HepG2 (cell line): ENCODE results near the gene DOCK1.

ENCODE experiments used
- DPF2 ChIP-seq: sonication (generic); formaldehyde crosslinking; IDR thresholded peaks from 2 replicates; pipeline ENCODE4 v1.4.0; 2020; ENCODE audit warnings: mild to moderate bottlenecking, low read depth, missing genetic modification reagents, borderline replicate concordance
- ETV6 ChIP-seq: sonication (generic); formaldehyde crosslinking; conservative IDR thresholded peaks from 2 replicates; pipeline ENCODE4 v1.4.0; 2020; ENCODE audit warnings: missing genetic modification reagents
- JUND ChIP-seq: sonication (generic); formaldehyde crosslinking; IDR thresholded peaks from 2 replicates; pipeline ENCODE4 v1.8.0; 2022; ENCODE audit warnings: mild to moderate bottlenecking, missing genetic modification reagents
- MYNN ChIP-seq: sonication (generic); formaldehyde crosslinking; IDR thresholded peaks from 2 replicates; pipeline ENCODE4 v1.4.0; 2020; ENCODE audit warnings: mild to moderate bottlenecking, low read depth, missing genetic modification reagents
- POLR2A ChIP-seq, 2 experiments: IDR thresholded peaks; 2 replicates each; pipeline ENCODE4 v1.6.1; 2011; ENCODE audit warnings: low read depth in 2 of 2, low read length in 2 of 2, mild to moderate bottlenecking in 1 of 2, moderate library complexity in 1 of 2; ENCODE audit not compliant: insufficient read depth in 1 of 2
- POLR2G ChIP-seq: fragments of 200-400 bp; formaldehyde crosslinking; IDR thresholded peaks from 2 replicates; pipeline ENCODE4 v1.6.1; 2018; ENCODE audit warnings: mild to moderate bottlenecking, low read depth, low read length, moderate library complexity
- PTBP1 ChIP-seq: fragments of 200-400 bp; formaldehyde crosslinking; IDR thresholded peaks from 2 replicates; pipeline ENCODE4 v1.6.1; 2018; ENCODE audit warnings: low read length, low read depth; ENCODE audit not compliant: poor library complexity, severe bottlenecking
- XRCC5 ChIP-seq: fragments of 200-400 bp; formaldehyde crosslinking; optimal IDR thresholded peaks from 2 replicates; pipeline ENCODE3; 2017; ENCODE audit warnings: mild to moderate bottlenecking, low read length
- ZEB1 ChIP-seq: IDR thresholded peaks from 2 replicates; pipeline ENCODE4 v1.6.1; 2012; ENCODE audit warnings: mild to moderate bottlenecking, low read depth, inconsistent platforms; ENCODE audit not compliant: insufficient replicate concordance
- ZNF670 ChIP-seq: sonication (generic); formaldehyde crosslinking; IDR thresholded peaks from 2 replicates; pipeline ENCODE4 v1.8.0; 2022; ENCODE audit warnings: mild to moderate bottlenecking, missing genetic modification reagents, borderline replicate concordance
- TF ChIP-seq, protein P1 (sequence below): fragments of 450-650 bp; IDR thresholded peaks from 2 replicates; pipeline ENCODE4 v1.6.1; 2016
- TF ChIP-seq, protein P2 (sequence below): sonication (generic); formaldehyde crosslinking; IDR thresholded peaks from 2 replicates; pipeline ENCODE4 v1.5.0; 2020; ENCODE audit warnings: missing genetic modification reagents
- TF ChIP-seq, protein P3 (sequence below): sonication (generic); formaldehyde crosslinking; IDR thresholded peaks from 2 replicates; pipeline ENCODE4 v1.4.0; 2020; ENCODE audit warnings: mild to moderate bottlenecking, missing genetic modification reagents
- TF ChIP-seq, protein P4 (sequence below): sonication (generic); formaldehyde crosslinking; IDR thresholded peaks from 2 replicates; pipeline ENCODE4 v1.8.0; 2022; ENCODE audit warnings: mild to moderate bottlenecking, missing genetic modification reagents, borderline replicate concordance

DNA sequence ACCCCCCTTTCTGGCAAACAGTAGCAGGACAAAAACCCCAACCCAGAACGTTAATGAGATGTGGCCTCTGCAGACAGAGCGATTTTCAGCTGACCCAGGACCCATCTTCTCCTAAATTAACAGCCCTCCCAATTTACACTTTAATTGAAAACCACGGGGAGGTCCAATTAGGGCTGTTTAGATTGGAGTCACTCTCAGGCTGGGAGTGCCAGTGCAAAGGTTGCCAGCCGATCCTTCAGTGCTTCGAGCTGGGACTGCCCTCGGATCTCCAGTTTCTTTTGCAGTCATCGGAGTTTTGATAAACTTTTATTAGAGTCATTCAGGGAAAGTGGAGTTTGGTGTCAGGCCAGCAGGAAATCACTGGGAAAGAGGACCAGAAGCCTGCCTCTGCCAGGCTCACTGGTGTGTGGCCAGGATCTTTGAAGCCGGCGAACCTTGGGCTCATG, 108.0 kb downstream of the DOCK1 start:
- TF ChIP-seq JUND (CRISPR knock-in tag) (no peak), POLR2G (no peak), XRCC5 (no peak), DPF2 (CRISPR knock-in tag) (no peak), ZNF670 (no peak), ZEB1 (no peak), MYNN (CRISPR knock-in tag) (no peak), ETV6 (CRISPR knock-in tag) (no peak), POLR2A (IDR thresholded peaks at IDR 0.05; ENCODE audit: insufficient read depth in 1 of 2, low read depth in 2 of 2, low read length in 2 of 2) (no peak), PTBP1 (no peak)
- TF ChIP-seq, protein P1, sequence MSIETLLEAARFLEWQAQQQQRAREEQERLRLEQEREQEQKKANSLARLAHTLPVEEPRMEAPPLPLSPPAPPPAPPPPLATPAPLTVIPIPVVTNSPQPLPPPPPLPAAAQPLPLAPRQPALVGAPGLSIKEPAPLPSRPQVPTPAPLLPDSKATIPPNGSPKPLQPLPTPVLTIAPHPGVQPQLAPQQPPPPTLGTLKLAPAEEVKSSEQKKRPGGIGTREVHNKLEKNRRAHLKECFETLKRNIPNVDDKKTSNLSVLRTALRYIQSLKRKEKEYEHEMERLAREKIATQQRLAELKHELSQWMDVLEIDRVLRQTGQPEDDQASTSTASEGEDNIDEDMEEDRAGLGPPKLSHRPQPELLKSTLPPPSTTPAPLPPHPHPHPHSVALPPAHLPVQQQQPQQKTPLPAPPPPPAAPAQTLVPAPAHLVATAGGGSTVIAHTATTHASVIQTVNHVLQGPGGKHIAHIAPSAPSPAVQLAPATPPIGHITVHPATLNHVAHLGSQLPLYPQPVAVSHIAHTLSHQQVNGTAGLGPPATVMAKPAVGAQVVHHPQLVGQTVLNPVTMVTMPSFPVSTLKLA = no peak
- TF ChIP-seq, protein P2, sequence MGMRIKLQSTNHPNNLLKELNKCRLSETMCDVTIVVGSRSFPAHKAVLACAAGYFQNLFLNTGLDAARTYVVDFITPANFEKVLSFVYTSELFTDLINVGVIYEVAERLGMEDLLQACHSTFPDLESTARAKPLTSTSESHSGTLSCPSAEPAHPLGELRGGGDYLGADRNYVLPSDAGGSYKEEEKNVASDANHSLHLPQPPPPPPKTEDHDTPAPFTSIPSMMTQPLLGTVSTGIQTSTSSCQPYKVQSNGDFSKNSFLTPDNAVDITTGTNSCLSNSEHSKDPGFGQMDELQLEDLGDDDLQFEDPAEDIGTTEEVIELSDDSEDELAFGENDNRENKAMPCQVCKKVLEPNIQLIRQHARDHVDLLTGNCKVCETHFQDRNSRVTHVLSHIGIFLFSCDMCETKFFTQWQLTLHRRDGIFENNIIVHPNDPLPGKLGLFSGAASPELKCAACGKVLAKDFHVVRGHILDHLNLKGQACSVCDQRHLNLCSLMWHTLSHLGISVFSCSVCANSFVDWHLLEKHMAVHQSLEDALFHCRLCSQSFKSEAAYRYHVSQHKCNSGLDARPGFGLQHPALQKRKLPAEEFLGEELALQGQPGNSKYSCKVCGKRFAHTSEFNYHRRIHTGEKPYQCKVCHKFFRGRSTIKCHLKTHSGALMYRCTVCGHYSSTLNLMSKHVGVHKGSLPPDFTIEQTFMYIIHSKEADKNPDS (CRISPR knock-in tag) = no peak
- TF ChIP-seq, protein P3, sequence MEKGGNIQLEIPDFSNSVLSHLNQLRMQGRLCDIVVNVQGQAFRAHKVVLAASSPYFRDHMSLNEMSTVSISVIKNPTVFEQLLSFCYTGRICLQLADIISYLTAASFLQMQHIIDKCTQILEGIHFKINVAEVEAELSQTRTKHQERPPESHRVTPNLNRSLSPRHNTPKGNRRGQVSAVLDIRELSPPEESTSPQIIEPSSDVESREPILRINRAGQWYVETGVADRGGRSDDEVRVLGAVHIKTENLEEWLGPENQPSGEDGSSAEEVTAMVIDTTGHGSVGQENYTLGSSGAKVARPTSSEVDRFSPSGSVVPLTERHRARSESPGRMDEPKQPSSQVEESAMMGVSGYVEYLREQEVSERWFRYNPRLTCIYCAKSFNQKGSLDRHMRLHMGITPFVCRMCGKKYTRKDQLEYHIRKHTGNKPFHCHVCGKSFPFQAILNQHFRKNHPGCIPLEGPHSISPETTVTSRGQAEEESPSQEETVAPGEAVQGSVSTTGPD (CRISPR knock-in tag) = no peak
- TF ChIP-seq, protein P4, sequence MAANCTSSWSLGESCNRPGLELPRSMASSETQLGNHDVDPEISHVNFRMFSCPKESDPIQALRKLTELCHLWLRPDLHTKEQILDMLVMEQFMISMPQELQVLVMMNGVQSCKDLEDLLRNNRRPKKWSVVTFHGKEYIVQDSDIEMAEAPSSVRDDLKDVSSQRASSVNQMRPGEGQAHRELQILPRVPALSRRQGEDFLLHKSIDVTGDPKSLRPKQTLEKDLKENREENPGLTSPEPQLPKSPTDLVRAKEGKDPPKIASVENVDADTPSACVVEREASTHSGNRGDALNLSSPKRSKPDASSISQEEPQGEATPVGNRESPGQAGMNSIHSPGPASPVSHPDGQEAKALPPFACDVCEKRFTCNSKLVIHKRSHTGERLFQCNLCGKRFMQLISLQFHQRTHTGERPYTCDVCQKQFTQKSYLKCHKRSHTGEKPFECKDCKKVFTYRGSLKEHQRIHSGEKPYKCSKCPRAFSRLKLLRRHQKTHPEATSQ (CRISPR knock-in tag) = no peak
